ENCODE results near the gene FBH1. TPM values are rescaled to one million over a fixed set of nuclear protein-coding genes. Genes with fewer than 3 reads are reported as not detected.

FBH1 gene
- total and polyA plus RNA-seq, 10 of the 15 experiments (the other 5 are each of a cell fraction or from before 2014, with no cell fraction given): 6.1 to 67.6 (median 47.2) TPM

- in situ Hi-C loops (cut with MboI) (no loop called here), intact Hi-C loops (cut with micrococcal nuclease; ENCODE audit: unreplicated experiment) (no loop called here)
- H3K36me3 ChIP-seq (ENCODE audit: control insufficient read depth in 2 of 2, insufficient read depth in 2 of 2, low read length in 1 of 2): no peaks in the 10 kb centered on the region
- H3K9me3 ChIP-seq (replicated peaks; ENCODE audit: control insufficient read depth, insufficient read depth, low read length): no peaks in the 10 kb centered on the region
- CTCF ChIA-PET: interaction anchor here (0.8 to 1.5 kb wide), 3 partner anchors 13 to 39 kb away, joined by 3 to 4 read pairs (median 3); no protein-coding TSS in a partner anchor
- no peak overlapping the region for H2AFZ ChIP-seq (ENCODE audit: control insufficient read depth, low read depth, low read length)
- POLR2A ChIA-PET: interaction anchor here (4.4 kb wide), 1 partner anchor 12 kb away, joined by 69 read pairs; no protein-coding TSS in a partner anchor
- no peak for DNase-seq (ENCODE audit: low read depth, low spot score)
- no peak overlapping the region for H3K9ac ChIP-seq (ENCODE audit: control insufficient read depth, insufficient read depth, low read length)
- no peak for FAIRE-seq
- H3K4me2 ChIP-seq (ENCODE audit: control insufficient read depth, insufficient read depth): no peak overlapping the region
- WGBS (ENCODE audit: insufficient coverage, insufficient replicate concordance, low lambda C conversion rate, missing lambda C conversion rate): 64% methylated on average over 18 of the region's 18 CpGs
- no peak for TF ChIP-seq NFYA (IDR thresholded peaks at IDR 0.05; ENCODE audit: borderline replicate concordance, low read depth, low read length)
- peak; percentile 63 for TF ChIP-seq BCL3 (IDR thresholded peaks at IDR 0.05; ENCODE audit: borderline replicate concordance, insufficient read depth, low read depth, low read length, poor library complexity, severe bottlenecking)
- peaks cover 9% of the 10 kb centered on the region for H3K4me1 ChIP-seq (ENCODE audit: control insufficient read depth, insufficient read depth, low read length)
- RAD21 ChIA-PET (ENCODE audit: unreplicated experiment): no interaction called here
- no peaks in the 10 kb centered on the region for H3K79me2 ChIP-seq (ENCODE audit: control insufficient read depth, insufficient read depth, low read length)
- no TSS peak for BruUV-seq (replicated peaks)
- no peak overlapping the region for H3K27ac ChIP-seq (ENCODE audit: control insufficient read depth, insufficient read depth)
- H4K20me1 ChIP-seq (ENCODE audit: control insufficient read depth, insufficient read depth): no peaks in the 10 kb centered on the region
- no peak overlapping the region for H3K4me3 ChIP-seq
- ATAC-seq: no peak
- SMC1A ChIA-PET (ENCODE audit: uncharacterized antibody, unreplicated experiment): interaction anchor here (1.1 to 6.2 kb wide), 2 partner anchors 14 to 32 kb away, joined by 3 to 77 read pairs; no protein-coding TSS in a partner anchor
- H3K27me3 ChIP-seq (replicated peaks in 1 of 2; ENCODE audit: control insufficient read depth in 2 of 2, insufficient read depth in 2 of 2, low read length in 1 of 2): no peaks in the 10 kb centered on the region; a peak in 1 of 4 replicates
Observed at GRCh38 chr10:5855979-5856700, 33.9 kb upstream of the FBH1 start.

GRCh38 chr10:5856701-5857004, 33.4 kb upstream of the FBH1 start:
- TF ChIP-seq KDM1A (IDR thresholded peaks at IDR 0.05; ENCODE audit: borderline replicate concordance) (no peak), SMAD1 (IDR thresholded peaks at IDR 0.05; ENCODE audit: low read depth, partially characterized antibody) (no peak), RB1 (IDR thresholded peaks at IDR 0.05; ENCODE audit: borderline replicate concordance) (no peak), LARP7 (IDR thresholded peaks at IDR 0.05) (no peak), HSF1 (IDR thresholded peaks at IDR 0.05; ENCODE audit: low read depth, low read length) (no peak), CEBPB (IDR thresholded peaks at IDR 0.05; ENCODE audit: borderline replicate concordance in 1 of 2, low read depth in 2 of 2, low read length in 2 of 2) (no peak), ZBED1 (IDR thresholded peaks at IDR 0.05; ENCODE audit: borderline replicate concordance) (no peak), MEF2B (IDR thresholded peaks at IDR 0.05; ENCODE audit: partially characterized antibody, poor library complexity, severe bottlenecking) (no peak), RUNX3 (IDR thresholded peaks at IDR 0.05; ENCODE audit: low read length) (no peak)
- FAIRE-seq (no peak), DNase-seq (ENCODE audit: low read depth, low spot score) (no peak), ATAC-seq (no peak)
- no peaks in the 10 kb centered on the region for H3K79me2 ChIP-seq (ENCODE audit: control insufficient read depth, insufficient read depth, low read length)
- ChIA-PET SMC1A (ENCODE audit: uncharacterized antibody, unreplicated experiment) (interaction anchor here (1.1 to 6.2 kb wide), 2 partner anchors 14 to 32 kb away, joined by 3 to 77 read pairs; no protein-coding TSS in a partner anchor), CTCF (interaction anchor here (0.8 to 1.0 kb wide), 2 partner anchors 13 to 17 kb away, joined by 3 read pairs; no protein-coding TSS in a partner anchor), RAD21 (ENCODE audit: unreplicated experiment) (no interaction called here), POLR2A (interaction anchor here (1.5 kb wide), 1 partner anchor 11 kb away, joined by 3 read pairs; no protein-coding TSS in a partner anchor)
- in situ Hi-C loops (cut with MboI) (no loop called here), intact Hi-C loops (cut with micrococcal nuclease; ENCODE audit: unreplicated experiment) (no loop called here)
- no TSS peak for BruUV-seq (replicated peaks)
- no peak overlapping the region for H3K4me3 ChIP-seq
- no peak overlapping the region for H2AFZ ChIP-seq (ENCODE audit: control insufficient read depth, low read depth, low read length)
- no peak overlapping the region for H3K9ac ChIP-seq (ENCODE audit: control insufficient read depth, insufficient read depth, low read length)
- 75% methylated on average over 7 of the region's 7 CpGs for WGBS (ENCODE audit: insufficient coverage, insufficient replicate concordance, low lambda C conversion rate, missing lambda C conversion rate)
- no peaks in the 10 kb centered on the region for H3K9me3 ChIP-seq (replicated peaks; ENCODE audit: control insufficient read depth, insufficient read depth, low read length)
- no peak overlapping the region for H3K4me2 ChIP-seq (ENCODE audit: control insufficient read depth, insufficient read depth)
- H3K27ac ChIP-seq (ENCODE audit: control insufficient read depth, insufficient read depth): no peak overlapping the region
- H3K4me1 ChIP-seq (ENCODE audit: control insufficient read depth, insufficient read depth, low read length): peaks cover 13% of the 10 kb centered on the region
- H4K20me1 ChIP-seq (ENCODE audit: control insufficient read depth, insufficient read depth): no peaks in the 10 kb centered on the region
- H3K27me3 ChIP-seq (replicated peaks in 1 of 2; ENCODE audit: control insufficient read depth in 2 of 2, insufficient read depth in 2 of 2, low read length in 1 of 2): no peaks in the 10 kb centered on the region; a peak in 1 of 4 replicates
- no peaks in the 10 kb centered on the region for H3K36me3 ChIP-seq (ENCODE audit: control insufficient read depth in 2 of 2, insufficient read depth in 2 of 2, low read length in 1 of 2)

Measured in GM12878 (cell line).